ENCODE measurements around the gene FBXL22.

GRCh38 chr15:63565536-63566186 is 31.5 kb upstream of the FBXL22 start:
- TF ChIP-seq CTCF (conservative IDR thresholded peaks at IDR 0.05; ENCODE audit: low read depth in 2 of 2) (no peak), POLR2AphosphoS5 (IDR thresholded peaks at IDR 0.05; ENCODE audit: low read depth) (no peak), NANOG (IDR thresholded peaks at IDR 0.05; ENCODE audit: borderline replicate concordance) (no peak), JUNB (IDR thresholded peaks at IDR 0.05; ENCODE audit: unreplicated experiment) (no peak), EZH2phosphoT487 (IDR thresholded peaks at IDR 0.05; ENCODE audit: unreplicated experiment) (no peak), EZH2 (IDR thresholded peaks at IDR 0.05; ENCODE audit: low read depth, unreplicated experiment) (no peak), CREB1 (CRISPR knock-in tag; IDR thresholded peaks at IDR 0.05; ENCODE audit: low read depth) (no peak), ZNF114 (CRISPR knock-in tag; IDR thresholded peaks at IDR 0.05) (no peak), REST (IDR thresholded peaks at IDR 0.05; ENCODE audit: unreplicated experiment) (no peak)

Data from GM23338 (cell line).